Endometrium (tissue), 2 donors: ENCODE results near the gene RRAS.
"Not testable (repeated sequence)": the region's sequence is repeated elsewhere in the genome, so short reads cannot be mapped to it uniquely, and the experiment has no call there.

Experiments used
- FAIRE-seq: peaks from 2 replicates; lab custom pipeline; 2012; peaks lifted over from hg19 to GRCh38; lab: Jason Lieb, UNC
- donor health status: control.
- donor health status: control.

The RRAS gene

DNA sequence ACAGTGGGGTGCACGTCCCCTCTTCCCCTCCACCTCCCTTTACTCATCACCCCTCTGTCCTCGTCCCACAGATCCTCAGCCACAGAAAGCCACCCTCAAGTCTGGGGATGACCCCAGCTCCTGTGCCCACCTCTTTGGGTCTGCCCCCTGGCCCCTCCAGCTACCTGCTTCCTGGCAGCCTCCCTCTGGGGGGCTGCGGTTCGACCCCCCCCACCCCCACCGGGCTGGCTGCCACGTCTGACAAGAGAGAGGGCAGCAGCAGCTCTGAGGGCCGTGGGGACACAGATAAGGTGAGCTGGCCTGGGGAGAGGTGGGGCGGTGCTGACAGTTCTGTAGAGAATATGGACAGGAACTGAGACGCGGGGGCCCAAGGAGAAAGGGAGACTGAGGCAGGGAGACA is 14.6 kb upstream of the RRAS start:
- FAIRE-seq: no peak

- FAIRE-seq: no peak
Observed at GRCh38 chr19:49653466-49653806, 13.5 kb upstream of the RRAS start.

DNA sequence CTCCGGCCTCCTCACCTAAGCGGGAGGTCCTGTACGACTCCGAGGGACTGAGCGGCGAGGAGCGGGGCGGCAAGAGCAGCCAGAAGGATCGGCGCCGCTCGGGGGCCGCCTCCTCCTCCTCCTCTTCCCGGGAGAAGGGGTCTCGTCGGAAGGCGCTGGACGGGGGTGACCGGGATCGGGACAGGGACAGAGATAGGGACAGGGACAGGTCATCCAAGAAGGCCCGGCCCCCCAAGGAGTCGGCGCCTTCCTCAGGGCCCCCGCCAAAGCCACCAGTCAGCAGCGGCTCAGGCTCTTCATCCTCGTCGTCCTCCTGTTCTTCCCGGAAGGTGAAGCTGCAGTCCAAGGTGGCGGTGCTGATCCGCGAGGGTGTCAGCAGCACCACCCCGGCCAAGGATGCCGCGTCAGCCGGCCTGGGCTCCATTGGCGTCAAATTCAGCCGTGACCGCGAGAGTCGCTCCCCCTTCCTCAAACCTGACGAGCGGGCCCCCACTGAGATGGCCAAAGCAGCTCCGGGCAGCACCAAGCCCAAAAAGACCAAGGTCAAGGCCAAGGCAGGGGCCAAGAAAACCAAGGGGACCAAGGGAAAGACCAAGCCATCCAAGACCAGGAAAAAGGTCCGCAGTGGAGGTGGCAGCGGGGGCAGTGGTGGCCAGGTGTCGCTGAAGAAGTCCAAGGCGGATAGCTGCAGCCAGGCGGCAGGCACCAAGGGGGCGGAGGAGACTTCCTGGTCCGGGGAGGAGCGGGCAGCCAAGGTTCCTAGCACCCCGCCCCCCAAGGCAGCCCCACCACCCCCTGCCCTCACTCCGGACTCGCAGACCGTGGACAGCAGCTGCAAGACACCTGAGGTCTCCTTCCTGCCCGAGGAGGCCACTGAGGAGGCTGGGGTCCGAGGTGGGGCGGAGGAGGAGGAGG is 12.9 kb upstream of the RRAS start:
- FAIRE-seq: no peak

GRCh38 chr19:49651820-49652550 is 12.0 kb upstream of the RRAS start:
- no peak for FAIRE-seq

- FAIRE-seq: no peak
Observed at GRCh38 chr19:49651029-49651819, 11.3 kb upstream of the RRAS start.

DNA sequence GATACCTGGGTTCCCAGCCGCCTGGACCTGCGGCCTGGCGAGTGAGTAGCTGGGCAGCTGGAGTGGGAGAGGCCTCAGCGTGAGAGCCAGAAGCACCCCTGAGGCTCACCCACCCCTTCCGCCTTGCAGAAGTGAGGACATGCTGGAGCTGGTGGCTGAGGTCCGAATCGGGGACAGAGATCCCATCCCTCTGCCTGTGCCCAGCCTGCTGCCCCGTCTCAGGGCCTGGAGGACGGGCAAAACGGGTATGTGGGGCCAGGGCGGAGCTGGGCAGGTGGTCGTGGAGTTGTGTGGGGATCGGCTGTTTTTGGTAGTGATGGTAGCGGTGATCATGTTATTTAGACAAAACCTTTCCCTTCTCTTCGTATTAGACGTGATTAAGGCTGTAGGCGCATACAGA is 6.6 kb upstream of the RRAS start:
- FAIRE-seq: no peak

DNA sequence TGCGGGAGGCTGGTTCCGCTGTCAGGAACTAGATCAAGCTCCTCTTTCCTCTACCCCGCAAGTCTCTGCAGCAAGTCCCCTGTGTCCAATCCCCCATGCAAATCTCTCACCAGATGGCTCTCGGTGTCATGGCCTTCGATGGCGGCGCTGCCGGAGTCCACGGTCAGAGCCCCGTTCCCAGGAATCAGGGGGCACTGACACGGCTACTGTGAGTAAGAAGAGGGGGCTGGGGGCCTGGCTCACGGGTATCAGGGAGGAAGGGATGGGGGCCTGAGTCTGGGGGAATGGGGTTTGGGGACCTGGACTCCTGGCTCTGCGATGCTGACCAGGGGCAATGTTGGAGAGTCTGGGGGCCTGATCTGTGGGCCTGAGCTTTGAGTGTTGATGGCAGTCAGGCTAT is 6.1 kb upstream of the RRAS start:
- no peak for FAIRE-seq

- FAIRE-seq: no peak
Observed at GRCh38 chr19:49645592-49645991, 5.6 kb upstream of the RRAS start.

- no peak for FAIRE-seq
Observed at GRCh38 chr19:49643466-49643865, 3.5 kb upstream of the RRAS start.

- no peak for FAIRE-seq
Observed at GRCh38 chr19:49642492-49643035, 2.6 kb upstream of the RRAS start.

- peak; percentile 95 for FAIRE-seq
Observed at GRCh38 chr19:49641688-49642491, 1.9 kb upstream of the RRAS start, which contains the start of gene SCAF1. SCAF1 (plus strand) TSS chr19:49642209; CDS start chr19:49645027, 2,818 bp downstream.

DNA sequence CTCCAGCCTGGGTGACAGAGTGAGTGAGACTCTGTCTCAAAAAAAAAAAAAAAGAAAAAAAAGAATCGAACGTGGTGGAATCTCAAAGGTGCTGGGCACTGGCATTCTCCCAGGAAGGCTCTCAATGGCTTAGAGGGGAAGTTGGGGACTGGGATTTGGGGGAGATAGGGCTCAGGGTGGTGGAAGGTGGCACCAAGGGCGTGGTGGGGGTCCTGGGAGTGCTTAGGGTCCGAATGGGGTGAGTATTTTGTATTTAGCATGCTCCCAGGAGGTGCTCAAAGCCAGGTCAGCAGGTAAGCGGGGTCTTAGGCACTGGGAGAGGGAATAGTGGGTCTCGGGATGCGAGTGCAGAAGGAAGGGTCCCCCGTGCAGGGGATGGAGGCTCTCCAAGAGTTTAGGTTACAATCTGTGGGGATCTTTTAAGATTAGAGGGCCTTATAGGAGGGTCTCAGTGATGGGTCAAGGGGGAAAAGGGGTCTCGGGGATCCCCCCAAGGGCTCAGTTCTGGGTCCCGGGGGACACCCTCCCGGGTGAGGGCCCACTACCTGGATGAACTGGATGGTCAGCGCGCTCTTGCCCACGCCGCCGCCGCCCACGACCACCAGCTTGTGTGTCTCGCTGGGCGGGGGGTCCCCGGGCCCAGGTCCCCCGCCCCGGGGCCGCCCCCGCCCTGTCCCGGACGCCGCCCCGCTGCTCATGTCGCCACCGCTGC is 386 bp downstream of the RRAS start:
- FAIRE-seq: no peak

DNA sequence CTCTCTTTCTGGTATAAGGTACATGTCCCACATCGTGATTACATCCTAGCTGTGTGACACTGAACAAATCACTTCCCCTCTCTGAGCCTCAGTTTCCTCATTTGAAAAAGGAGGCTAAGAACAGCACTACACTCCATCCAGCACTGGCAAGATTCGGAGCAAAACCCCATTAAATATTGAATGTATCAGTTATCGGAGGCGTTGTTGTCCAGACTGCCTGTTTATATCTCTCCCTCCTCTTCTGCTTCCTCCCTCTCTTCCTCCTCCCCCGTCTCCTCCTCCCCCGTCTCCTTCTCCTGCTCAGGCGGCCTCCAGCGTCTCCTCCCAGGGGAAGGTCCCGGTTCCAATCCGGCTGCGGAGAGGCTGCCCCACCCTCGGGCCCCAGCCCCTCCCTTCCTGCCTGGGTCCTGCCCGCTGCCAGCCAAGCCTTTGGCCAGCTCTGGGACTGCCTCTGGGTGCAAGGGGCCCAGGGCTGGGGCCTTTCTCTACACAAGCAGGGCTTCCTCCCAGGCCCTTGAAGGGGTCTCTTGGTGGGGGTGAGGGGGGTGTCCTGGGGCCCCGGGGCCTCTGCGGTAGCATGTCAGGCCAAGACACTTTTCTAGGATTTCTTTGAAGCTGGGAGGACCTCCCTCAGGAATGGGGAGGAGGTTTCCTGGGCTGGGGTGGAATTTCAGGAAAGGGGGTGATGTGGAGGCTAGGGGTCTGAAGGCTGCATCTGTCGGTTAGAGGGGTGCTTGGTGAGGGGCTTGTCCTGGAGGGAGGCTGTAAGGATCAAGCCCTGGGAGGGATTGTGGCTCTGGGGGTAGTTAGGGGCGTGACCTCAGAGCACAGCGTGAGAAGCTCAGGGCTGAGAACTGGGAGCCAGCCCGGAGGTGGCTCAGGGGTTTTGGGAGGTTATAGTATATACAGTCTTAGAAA is 1.9 kb downstream of the RRAS start:
- FAIRE-seq: no peak

GRCh38 chr19:49636233-49636932 is 3.6 kb downstream of the RRAS start:
- no peak for FAIRE-seq

DNA sequence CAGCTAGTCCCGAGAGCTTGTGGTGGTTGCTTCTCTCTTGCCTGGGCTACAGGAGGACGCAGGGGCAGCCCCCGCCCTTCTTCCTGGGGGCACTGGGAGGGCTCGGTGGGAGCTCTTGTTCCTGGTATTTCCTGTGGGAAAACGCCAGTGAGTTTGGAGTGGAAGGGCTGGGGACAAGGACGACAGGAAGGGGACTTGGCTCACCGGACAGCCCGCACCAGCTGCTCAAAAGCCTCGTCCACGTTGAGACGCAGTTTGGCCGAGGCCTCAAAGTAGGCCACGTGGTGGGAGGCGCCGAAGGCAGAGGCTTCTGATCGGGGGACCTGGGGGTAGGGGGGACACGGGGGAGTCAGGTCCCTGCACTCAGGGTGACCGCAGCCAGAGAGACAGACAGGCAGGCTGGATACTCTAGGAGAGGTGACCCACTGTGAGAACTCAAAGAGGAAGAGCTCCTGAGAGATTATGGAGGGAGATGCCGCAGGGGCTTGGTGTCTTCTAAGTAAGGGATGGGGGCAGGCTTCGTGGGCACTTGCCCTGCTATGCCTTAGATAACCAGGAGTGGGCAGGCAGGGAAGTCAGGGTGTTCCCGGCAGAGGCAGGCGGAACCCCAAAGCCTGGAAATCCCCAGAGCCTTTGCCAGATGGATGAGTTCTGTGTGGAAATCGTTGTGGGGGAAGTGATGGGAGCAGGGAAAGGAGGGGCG is 4.3 kb downstream of the RRAS start:
- FAIRE-seq: no peak

DNA sequence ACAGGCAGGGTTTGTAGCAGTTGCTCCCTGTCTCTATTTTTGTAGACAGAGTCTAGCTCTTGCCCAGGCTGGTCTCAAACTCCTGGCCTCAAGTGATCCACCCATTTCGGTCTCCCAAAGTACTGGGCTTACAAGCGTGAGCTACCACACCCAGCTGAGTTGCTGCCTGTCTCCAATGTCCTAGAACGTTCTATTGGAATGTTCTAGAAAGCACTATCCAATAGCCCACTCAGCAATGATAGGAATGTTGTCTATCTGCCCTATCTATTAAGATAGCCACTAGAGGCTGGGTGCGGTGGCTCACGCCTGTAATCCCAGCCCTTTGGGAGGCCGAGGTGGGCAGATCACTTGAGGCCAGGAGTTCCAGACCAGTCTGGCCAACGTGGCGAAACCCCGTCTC is 6.7 kb downstream of the RRAS start:
- not testable (repeated sequence) for FAIRE-seq

- no peak for FAIRE-seq
Observed at GRCh38 chr19:49632576-49632975, 7.4 kb downstream of the RRAS start.

- no peak for FAIRE-seq
Observed at GRCh38 chr19:49631610-49632192, 8.2 kb downstream of the RRAS start.
